ENCODE results near the gene ARHGEF10L. TPM values are rescaled to one million over a fixed set of nuclear protein-coding genes. Genes with fewer than 3 reads are reported as not detected.

The ARHGEF10L gene
- total RNA-seq, 1 donor from 2014 or later, result 25.7 TPM

- FAIRE-seq, result no peak
- DNase-seq (ENCODE audit: low spot score in 2 of 2), result no peak
These were observed 130.5 kb downstream of the ARHGEF10L start for GRCh38 chr1:17669866-17670451.

GRCh38 chr1:17670587-17671313 lies 131.3 kb downstream of the ARHGEF10L start:
- DNase-seq (ENCODE audit: low spot score in 2 of 2), result no peak
- FAIRE-seq, result no peak

- FAIRE-seq, result no peak
These were observed 131.8 kb downstream of the ARHGEF10L start for GRCh38 chr1:17671314-17671705.

GRCh38 chr1:17671741-17672140 lies 132.2 kb downstream of the ARHGEF10L start:
- no peak for FAIRE-seq
- DNase-seq (ENCODE audit: low spot score in 2 of 2), result no peak

More at GRCh38 chr1:17671314-17671705, 131.8 kb downstream of the ARHGEF10L start:
- DNase-seq (ENCODE audit: low spot score in 2 of 2), result no peak

GRCh38 chr1:17672226-17672625 lies 132.7 kb downstream of the ARHGEF10L start:
- FAIRE-seq, result no peak
- no peak for DNase-seq (ENCODE audit: low spot score in 2 of 2)

GRCh38 chr1:17673329-17674072 lies 134.0 kb downstream of the ARHGEF10L start:
- FAIRE-seq, result no peak
- peak in 1 of 2 donors; percentile 32 for DNase-seq (ENCODE audit: low spot score in 2 of 2)

- DNase-seq (ENCODE audit: low spot score in 2 of 2) (no peak), FAIRE-seq (no peak)
These were observed 135.4 kb downstream of the ARHGEF10L start for GRCh38 chr1:17674726-17675500.

- no peak for DNase-seq (ENCODE audit: low spot score in 2 of 2)
- no peak for FAIRE-seq
These were observed 136.2 kb downstream of the ARHGEF10L start for GRCh38 chr1:17675744-17676143.

- DNase-seq (ENCODE audit: low spot score in 2 of 2) (no peak), FAIRE-seq (no peak)
These were observed 137.0 kb downstream of the ARHGEF10L start for GRCh38 chr1:17676387-17677060.

- FAIRE-seq (no peak), DNase-seq (ENCODE audit: low spot score in 2 of 2) (no peak)
These were observed 138.5 kb downstream of the ARHGEF10L start for GRCh38 chr1:17678011-17678410.

GRCh38 chr1:17679856-17680255 lies 140.4 kb downstream of the ARHGEF10L start:
- FAIRE-seq (no peak), DNase-seq (ENCODE audit: low spot score in 2 of 2) (no peak)

GRCh38 chr1:17680308-17680707 lies 140.8 kb downstream of the ARHGEF10L start:
- no peak for DNase-seq (ENCODE audit: low spot score in 2 of 2)
- no peak for FAIRE-seq

GRCh38 chr1:17682400-17682799 lies 142.9 kb downstream of the ARHGEF10L start:
- DNase-seq (ENCODE audit: low spot score in 2 of 2), result no peak

GRCh38 chr1:17683598-17683997 lies 144.1 kb downstream of the ARHGEF10L start:
- DNase-seq (ENCODE audit: low spot score in 2 of 2), result no peak
- no peak for FAIRE-seq

More at GRCh38 chr1:17682400-17682799, 142.9 kb downstream of the ARHGEF10L start:
- FAIRE-seq, result no peak

- no peak for FAIRE-seq
- no peak for DNase-seq (ENCODE audit: low spot score in 2 of 2)
These were observed 145.3 kb downstream of the ARHGEF10L start for GRCh38 chr1:17684810-17685209.

GRCh38 chr1:17686258-17686657 lies 146.8 kb downstream of the ARHGEF10L start:
- FAIRE-seq (no peak), DNase-seq (ENCODE audit: low spot score in 2 of 2) (no peak)

GRCh38 chr1:17687145-17687544 lies 147.6 kb downstream of the ARHGEF10L start:
- no peak for DNase-seq (ENCODE audit: low spot score in 2 of 2)
- no peak for FAIRE-seq

- FAIRE-seq (no peak), DNase-seq (ENCODE audit: low spot score in 2 of 2) (no peak)
These were observed 148.8 kb downstream of the ARHGEF10L start for GRCh38 chr1:17688217-17688810.

- FAIRE-seq (no peak), DNase-seq (ENCODE audit: low spot score in 2 of 2) (no peak)
These were observed 149.5 kb downstream of the ARHGEF10L start for GRCh38 chr1:17689011-17689410.

Measured in frontal cortex (tissue), 4 donors.